K562 (cell line): ENCODE results near the gene GPRIN1. TPM values are rescaled to one million over a fixed set of nuclear protein-coding genes. Genes with fewer than 3 reads are reported as not detected.

Experiments used
- CBFA2T3 ChIP-seq: fragments of 450-650 bp; IDR thresholded peaks from 2 replicates; pipeline ENCODE4 v1.6.1; 2017
- CHCHD3 ChIP-seq: fragments of 250-450 bp; sonication (Bioruptor Pico); IDR thresholded peaks from 2 replicates; pipeline ENCODE4 v2.1.2; 2022; ENCODE audit warnings: mild to moderate bottlenecking
- JUNB ChIP-seq: fragments of 450-650 bp; formaldehyde crosslinking; conservative IDR thresholded peaks from 2 replicates; pipeline ENCODE4 v1.4.0; 2020; ENCODE audit warnings: mild to moderate bottlenecking
- NR4A1 ChIP-seq, 2 experiments: fragments of 250-450 bp in 1 of 2; fragments of 450-650 bp in 1 of 2; sonication (Bioruptor Pico) in 1 of 2; IDR thresholded peaks; 2 replicates each; pipeline versions ENCODE4 v1.4.0 to v1.6.1; 2016 to 2020; ENCODE audit warnings: mild to moderate bottlenecking in 2 of 2, missing compliant biosample characterization in 1 of 2, missing genetic modification characterization in 1 of 2, moderate library complexity in 1 of 2
- PCBP1 ChIP-seq: fragments of 200-400 bp; formaldehyde crosslinking; IDR thresholded peaks from 2 replicates; pipeline ENCODE4 v1.6.1; 2018; ENCODE audit warnings: mild to moderate bottlenecking, low read depth, low read length; ENCODE audit not compliant: poor library complexity, severe bottlenecking
- POLR2AphosphoS2 ChIP-seq: IDR thresholded peaks from 2 replicates; pipeline ENCODE4 v1.6.1; 2012; ENCODE audit warnings: low read length, improper control_type of control experiment
- ZFP30 ChIP-seq: fragments of 250-450 bp; sonication (Bioruptor Pico); IDR thresholded peaks from 2 replicates; pipeline ENCODE4 v1.8.0; 2022; ENCODE audit warnings: moderate library complexity, mild to moderate bottlenecking, inconsistent platforms, borderline replicate concordance
- ZNF133 ChIP-seq: fragments of 250-450 bp; sonication (Bioruptor Pico); IDR thresholded peaks from 2 replicates; pipeline ENCODE4 v1.4.0; 2020; ENCODE audit warnings: mild to moderate bottlenecking
- polyA plus RNA-seq, 8 experiments: library from polyadenylated mRNA; depleted of rRNA in 4 of 8; stranded (reverse) in 5 of 8; unstranded in 3 of 8; fragments of >200 nt; fragmentation: Nextera tagmentation in 2 of 8; fragmentation: Illumina TruSeq in 1 of 8; extraction: Ambion mirVana in 2 of 8; extraction: Trizol in 1 of 8; gene quantifications; 2 replicates each; pipeline versions ENCODE4 v1.2.1 to v1.2.3, GENCODE V29; 2011 to 2014; ENCODE audit warnings: inconsistent platforms in 1 of 8, missing spikeins in 1 of 8
- total RNA-seq, 7 experiments: library from RNA; depleted of rRNA in 6 of 7; stranded (reverse); fragments of >200 nt in 6 of 7; fragmentation: Illumina TruSeq in 2 of 7; extraction: Trizol in 2 of 7; gene quantifications; 2 replicates each; pipeline versions ENCODE4 v1.2.1 to v1.2.3, GENCODE V29; 2011 to 2021; ENCODE audit warnings: low replicate concordance in 1 of 7
- TF ChIP-seq, protein P1 (sequence below): fragments of 450-650 bp; IDR thresholded peaks from 2 replicates; pipeline ENCODE4 v1.6.1; 2016; ENCODE audit warnings: borderline replicate concordance
- TF ChIP-seq, protein P2 (sequence below), 2 experiments: fragments of 200-800 bp in 1 of 2; sonication (Bioruptor generic) in 1 of 2; sonication (generic) in 1 of 2; formaldehyde crosslinking in 1 of 2; IDR thresholded peaks in 1 of 2; conservative IDR thresholded peaks in 1 of 2; 2 replicates each; pipeline versions ENCODE4 v1.5.0 to v1.6.1; 2016 to 2020; ENCODE audit warnings: missing compliant biosample characterization in 1 of 2, missing genetic modification characterization in 1 of 2, missing genetic modification reagents in 1 of 2
- TF ChIP-seq, protein P3 (sequence below), 2 experiments: fragments of 450-650 bp; IDR thresholded peaks; 2 replicates each; pipeline ENCODE4 v1.6.1; 2016
- TF ChIP-seq, protein P4 (sequence below): fragments of 450-650 bp; IDR thresholded peaks from 2 replicates; pipeline ENCODE4 v1.6.1; 2016

The GPRIN1 gene
- total and polyA plus RNA-seq, 9 of the 15 experiments (the other 6 are each of a cell fraction or from before 2014, with no cell fraction given): 0.15 to 11.6 (median 4.4) TPM

- TF ChIP-seq, protein P1, sequence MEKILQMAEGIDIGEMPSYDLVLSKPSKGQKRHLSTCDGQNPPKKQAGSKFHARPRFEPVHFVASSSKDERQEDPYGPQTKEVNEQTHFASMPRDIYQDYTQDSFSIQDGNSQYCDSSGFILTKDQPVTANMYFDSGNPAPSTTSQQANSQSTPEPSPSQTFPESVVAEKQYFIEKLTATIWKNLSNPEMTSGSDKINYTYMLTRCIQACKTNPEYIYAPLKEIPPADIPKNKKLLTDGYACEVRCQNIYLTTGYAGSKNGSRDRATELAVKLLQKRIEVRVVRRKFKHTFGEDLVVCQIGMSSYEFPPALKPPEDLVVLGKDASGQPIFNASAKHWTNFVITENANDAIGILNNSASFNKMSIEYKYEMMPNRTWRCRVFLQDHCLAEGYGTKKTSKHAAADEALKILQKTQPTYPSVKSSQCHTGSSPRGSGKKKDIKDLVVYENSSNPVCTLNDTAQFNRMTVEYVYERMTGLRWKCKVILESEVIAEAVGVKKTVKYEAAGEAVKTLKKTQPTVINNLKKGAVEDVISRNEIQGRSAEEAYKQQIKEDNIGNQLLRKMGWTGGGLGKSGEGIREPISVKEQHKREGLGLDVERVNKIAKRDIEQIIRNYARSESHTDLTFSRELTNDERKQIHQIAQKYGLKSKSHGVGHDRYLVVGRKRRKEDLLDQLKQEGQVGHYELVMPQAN: no peak
- TF ChIP-seq PCBP1: no peak
- TF ChIP-seq, protein P2, sequence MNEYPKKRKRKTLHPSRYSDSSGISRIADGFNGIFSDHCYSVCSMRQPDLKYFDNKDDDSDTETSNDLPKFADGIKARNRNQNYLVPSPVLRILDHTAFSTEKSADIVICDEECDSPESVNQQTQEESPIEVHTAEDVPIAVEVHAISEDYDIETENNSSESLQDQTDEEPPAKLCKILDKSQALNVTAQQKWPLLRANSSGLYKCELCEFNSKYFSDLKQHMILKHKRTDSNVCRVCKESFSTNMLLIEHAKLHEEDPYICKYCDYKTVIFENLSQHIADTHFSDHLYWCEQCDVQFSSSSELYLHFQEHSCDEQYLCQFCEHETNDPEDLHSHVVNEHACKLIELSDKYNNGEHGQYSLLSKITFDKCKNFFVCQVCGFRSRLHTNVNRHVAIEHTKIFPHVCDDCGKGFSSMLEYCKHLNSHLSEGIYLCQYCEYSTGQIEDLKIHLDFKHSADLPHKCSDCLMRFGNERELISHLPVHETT (CRISPR knock-in tag; conservative IDR thresholded peaks at IDR 0.05 in 1 of 2, IDR thresholded peaks at IDR 0.05 in 1 of 2): no peak
- TF ChIP-seq ZFP30 (CRISPR knock-in tag): no peak
- TF ChIP-seq JUNB (CRISPR knock-in tag): no peak
- no peak for TF ChIP-seq NR4A1 (CRISPR knock-in tag; IDR thresholded peaks at IDR 0.05)
- TF ChIP-seq NR4A1 (tag; IDR thresholded peaks at IDR 0.05): no peak
- TF ChIP-seq, protein P3, sequence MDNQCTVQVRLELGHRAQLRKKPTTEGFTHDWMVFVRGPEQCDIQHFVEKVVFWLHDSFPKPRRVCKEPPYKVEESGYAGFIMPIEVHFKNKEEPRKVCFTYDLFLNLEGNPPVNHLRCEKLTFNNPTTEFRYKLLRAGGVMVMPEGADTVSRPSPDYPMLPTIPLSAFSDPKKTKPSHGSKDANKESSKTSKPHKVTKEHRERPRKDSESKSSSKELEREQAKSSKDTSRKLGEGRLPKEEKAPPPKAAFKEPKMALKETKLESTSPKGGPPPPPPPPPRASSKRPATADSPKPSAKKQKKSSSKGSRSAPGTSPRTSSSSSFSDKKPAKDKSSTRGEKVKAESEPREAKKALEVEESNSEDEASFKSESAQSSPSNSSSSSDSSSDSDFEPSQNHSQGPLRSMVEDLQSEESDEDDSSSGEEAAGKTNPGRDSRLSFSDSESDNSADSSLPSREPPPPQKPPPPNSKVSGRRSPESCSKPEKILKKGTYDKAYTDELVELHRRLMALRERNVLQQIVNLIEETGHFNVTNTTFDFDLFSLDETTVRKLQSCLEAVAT (IDR thresholded peaks at IDR 0.05): no peak
- TF ChIP-seq ZNF133 (CRISPR knock-in tag): no peak
- TF ChIP-seq, protein P4, sequence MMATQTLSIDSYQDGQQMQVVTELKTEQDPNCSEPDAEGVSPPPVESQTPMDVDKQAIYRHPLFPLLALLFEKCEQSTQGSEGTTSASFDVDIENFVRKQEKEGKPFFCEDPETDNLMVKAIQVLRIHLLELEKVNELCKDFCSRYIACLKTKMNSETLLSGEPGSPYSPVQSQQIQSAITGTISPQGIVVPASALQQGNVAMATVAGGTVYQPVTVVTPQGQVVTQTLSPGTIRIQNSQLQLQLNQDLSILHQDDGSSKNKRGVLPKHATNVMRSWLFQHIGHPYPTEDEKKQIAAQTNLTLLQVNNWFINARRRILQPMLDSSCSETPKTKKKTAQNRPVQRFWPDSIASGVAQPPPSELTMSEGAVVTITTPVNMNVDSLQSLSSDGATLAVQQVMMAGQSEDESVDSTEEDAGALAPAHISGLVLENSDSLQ: no peak
- no peak for TF ChIP-seq POLR2AphosphoS2
- TF ChIP-seq CBFA2T3: 0 out of 2 replicates have a peak, but pooled peaks have one; percentile 14
- no peak for TF ChIP-seq CHCHD3 (CRISPR knock-in tag)
These were observed 3.9 kb downstream of the GPRIN1 start (continued) for GRCh38 chr5:176606032-176606431.
